Mucosa of rectum (tissue), 2 donors: ENCODE data around the gene KANK4.

Source experiments
- H3K27ac ChIP-seq, 2 donors: one replicate each; pipeline ENCODE4 v1.7.0; 2013; ENCODE audit warnings: inconsistent platforms in 2 of 2, low read depth in 2 of 2, low read length in 2 of 2
- H3K27me3 ChIP-seq, 2 donors: one replicate each; pipeline ENCODE4 v1.7.0; 2013; ENCODE audit warnings: low read length in 2 of 2; ENCODE audit not compliant: control insufficient read depth in 2 of 2, insufficient read depth in 2 of 2
- H3K36me3 ChIP-seq, 2 donors: one replicate each; pipeline ENCODE4 v1.7.0; 2013; ENCODE audit warnings: low read length in 2 of 2; ENCODE audit not compliant: control insufficient read depth in 2 of 2, insufficient read depth in 2 of 2
- H3K4me1 ChIP-seq, 2 donors: one replicate each; pipeline ENCODE4 v1.7.0; 2013; ENCODE audit warnings: low read length in 2 of 2, mild to moderate bottlenecking in 1 of 2; ENCODE audit not compliant: control insufficient read depth in 2 of 2, insufficient read depth in 2 of 2
- H3K4me3 ChIP-seq, 2 donors: one replicate each; pipeline ENCODE4 v1.7.0; 2013; ENCODE audit warnings: low read length in 2 of 2
- H3K9ac ChIP-seq, 2 donors: one replicate each; pipeline ENCODE4 v1.7.0; 2013; ENCODE audit warnings: low read length in 2 of 2, low read depth in 1 of 2, mild to moderate bottlenecking in 1 of 2
- H3K9me3 ChIP-seq, 2 donors: one replicate each; pipeline ENCODE4 v1.7.0; 2013; ENCODE audit warnings: low read length in 2 of 2; ENCODE audit not compliant: control insufficient read depth in 2 of 2
- donor health status: healthy.
- donor health status: Normal muscosa, but diverticular disease.

KANK4 gene

DNA sequence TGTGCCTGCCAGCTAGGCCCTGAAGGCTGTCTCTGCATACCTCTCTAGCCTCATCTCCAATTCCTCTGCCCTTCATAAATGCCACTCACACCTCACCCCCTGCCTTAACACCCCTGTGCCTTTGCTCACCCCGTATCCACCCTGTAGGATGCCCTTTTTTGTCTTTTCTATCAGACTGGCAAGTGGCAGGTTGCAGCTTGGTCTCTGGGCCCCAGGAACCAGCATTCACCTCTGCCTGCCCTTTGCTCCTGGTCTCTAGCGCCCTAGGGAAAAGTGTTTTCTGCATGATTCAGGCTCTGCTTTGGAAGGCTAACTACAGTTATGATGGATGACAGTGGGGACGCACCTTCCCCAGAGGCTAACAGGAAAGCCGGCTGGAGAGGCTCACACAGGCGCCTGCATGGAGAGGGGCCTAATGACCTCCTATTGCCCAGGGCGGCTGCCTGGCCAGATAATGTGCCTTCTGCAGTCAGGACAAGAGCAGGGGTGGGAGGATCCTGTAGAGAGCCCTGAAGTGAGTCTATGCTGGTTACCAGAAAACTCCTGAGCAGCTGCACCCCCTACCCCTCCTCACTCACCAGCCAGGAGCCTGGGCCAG lies 11.2 kb downstream of the KANK4 start:
- Histone ChIP-seq H3K9ac (no peak overlapping the region), H3K27ac (no peak overlapping the region), H3K36me3 (no peaks in the 10 kb centered on the region), H3K27me3 (peaks cover 0 to 2% of the 10 kb centered on the region in 2 donors), H3K4me3 (no peak overlapping the region), H3K4me1 (no peaks in the 10 kb centered on the region), H3K9me3 (no peaks in the 10 kb centered on the region)

DNA sequence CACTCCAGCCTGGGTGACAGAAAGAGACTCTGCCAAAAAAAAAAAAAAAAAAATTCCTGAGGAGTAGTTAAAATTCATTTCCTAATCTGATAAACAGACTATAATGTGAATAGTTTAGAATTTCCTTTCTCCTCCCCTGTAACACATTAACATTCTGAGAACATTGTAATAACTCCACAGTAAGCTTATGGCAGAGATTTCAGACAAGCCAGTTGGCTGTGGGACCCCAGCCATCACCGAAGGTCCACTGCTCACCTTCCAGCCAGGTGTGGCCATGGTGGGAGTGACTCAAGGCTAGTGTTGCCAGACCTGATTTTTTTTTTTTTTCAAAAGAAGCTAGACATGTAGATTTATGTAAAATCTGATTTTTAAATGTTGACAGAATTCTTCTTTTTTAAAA lies 11.8 kb downstream of the KANK4 start:
- H3K27me3 ChIP-seq: peaks cover 0 to 2% of the 10 kb centered on the region in 2 donors
- no peaks in the 10 kb centered on the region for H3K9me3 ChIP-seq
- H3K27ac ChIP-seq: no peak overlapping the region
- no peaks in the 10 kb centered on the region for H3K4me1 ChIP-seq
- H3K36me3 ChIP-seq: no peaks in the 10 kb centered on the region
- no peak overlapping the region for H3K4me3 ChIP-seq
- H3K9ac ChIP-seq: no peak overlapping the region

DNA sequence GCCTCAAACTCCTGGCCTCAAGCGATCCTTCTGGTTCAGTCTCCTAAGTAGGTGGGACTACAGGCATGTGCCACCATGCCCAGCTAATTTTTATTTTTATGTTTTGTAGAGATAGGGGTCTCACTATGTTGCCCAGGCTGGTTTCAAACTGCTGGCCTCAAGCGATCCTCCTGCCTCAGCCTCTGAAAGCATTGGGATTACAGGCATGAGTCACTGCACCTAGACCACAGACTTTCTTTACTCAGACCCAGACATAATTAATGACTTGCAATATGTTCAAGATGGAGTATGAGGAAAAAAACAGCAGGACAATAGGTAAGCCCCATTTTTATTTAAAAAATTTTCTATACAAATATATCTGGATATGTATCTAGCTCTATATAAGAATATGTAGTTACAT lies 13.2 kb downstream of the KANK4 start:
- no peak overlapping the region for H3K9ac ChIP-seq
- no peaks in the 10 kb centered on the region for H3K9me3 ChIP-seq
- H3K4me1 ChIP-seq: no peaks in the 10 kb centered on the region
- peaks cover 0 to 2% of the 10 kb centered on the region in 2 donors for H3K27me3 ChIP-seq
- H3K4me3 ChIP-seq: no peak overlapping the region
- H3K27ac ChIP-seq: no peak overlapping the region
- no peaks in the 10 kb centered on the region for H3K36me3 ChIP-seq

DNA sequence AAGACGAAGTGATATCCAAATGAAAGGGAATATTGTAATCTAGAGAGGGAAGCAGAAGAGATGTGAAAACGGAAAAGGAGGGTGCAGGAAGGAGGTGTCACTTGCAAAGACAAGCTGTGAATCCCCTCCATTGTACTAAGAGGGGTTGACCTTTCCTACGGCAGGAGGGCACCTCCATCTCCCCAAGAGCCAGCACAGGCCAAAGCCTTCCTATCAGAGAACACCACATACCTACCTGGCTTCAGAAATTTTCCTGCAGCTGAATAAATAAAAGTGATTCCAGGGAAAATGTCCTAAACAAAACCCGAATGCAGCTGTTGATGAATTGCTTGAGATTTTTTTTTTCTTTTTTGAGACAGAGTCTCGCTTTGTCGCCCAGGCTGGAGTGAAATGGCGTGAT lies 14.3 kb downstream of the KANK4 start:
- no peak overlapping the region for H3K27ac ChIP-seq
- H3K36me3 ChIP-seq: no peaks in the 10 kb centered on the region
- H3K9ac ChIP-seq: no peak overlapping the region

DNA sequence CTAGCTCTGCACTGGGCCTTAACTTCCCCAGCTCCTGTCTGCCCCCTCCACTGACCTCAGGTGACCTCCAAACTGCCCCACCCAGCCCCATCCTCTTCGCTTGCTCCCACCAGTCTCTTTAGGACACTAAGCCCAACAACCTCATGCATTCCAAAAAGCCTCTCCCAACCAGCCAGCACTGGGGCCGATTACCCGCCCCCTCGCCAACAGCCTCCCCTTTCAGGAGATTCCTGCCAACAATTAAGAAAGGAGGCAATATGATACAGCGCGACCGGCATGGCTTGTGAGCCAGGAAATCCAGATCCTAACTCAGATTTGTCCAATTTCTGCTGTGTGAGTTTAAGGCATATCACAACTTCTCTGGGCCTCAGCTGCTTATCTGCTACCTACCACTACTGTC lies 14.7 kb downstream of the KANK4 start:
- Histone ChIP-seq H3K4me1 (peaks cover 2 to 4% of the 10 kb centered on the region in 2 donors), H3K36me3 (no peaks in the 10 kb centered on the region), H3K9ac (no peak overlapping the region), H3K9me3 (no peaks in the 10 kb centered on the region), H3K27me3 (no peaks in the 10 kb centered on the region), H3K27ac (no peak overlapping the region), H3K4me3 (no peak overlapping the region)

More for the DNA sequence above, 14.3 kb downstream of the KANK4 start:
- Histone ChIP-seq H3K4me3 (no peak overlapping the region), H3K27me3 (peaks cover 0 to 2% of the 10 kb centered on the region in 2 donors), H3K4me1 (peaks cover under 1 to 1% of the 10 kb centered on the region in 2 donors), H3K9me3 (no peaks in the 10 kb centered on the region)

DNA sequence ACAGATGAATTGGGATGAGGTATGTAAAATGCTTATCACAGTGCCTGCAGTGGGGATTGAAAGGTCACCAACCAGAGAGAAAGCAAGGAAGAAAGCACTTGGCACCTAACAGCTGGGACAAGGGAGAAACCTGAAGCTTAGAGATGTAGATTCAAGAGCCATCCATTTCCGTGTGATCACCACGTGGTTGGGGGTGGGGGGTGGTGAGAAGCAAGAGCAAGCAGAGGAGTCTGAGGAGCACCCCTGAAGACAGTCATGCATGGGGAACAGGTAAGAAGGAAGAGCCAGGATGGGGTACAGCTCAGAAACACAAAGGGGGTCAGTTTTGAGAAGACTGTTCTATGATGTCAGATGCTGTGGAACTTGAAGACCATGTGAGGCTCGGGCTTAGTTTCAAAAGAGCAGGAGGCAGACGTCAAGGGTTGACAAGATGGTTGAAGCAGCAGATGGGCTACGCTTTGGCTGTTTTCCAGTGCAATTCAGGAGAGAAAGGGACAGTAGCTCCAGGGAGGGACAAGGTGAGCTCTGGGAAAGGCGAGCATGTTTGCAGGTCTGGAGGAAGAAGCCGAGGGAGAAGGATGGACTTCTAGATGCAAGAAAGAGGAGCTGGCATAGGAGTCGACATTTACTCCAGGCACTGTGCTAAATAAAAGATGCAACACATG lies 17.4 kb downstream of the KANK4 start:
- Histone ChIP-seq H3K36me3 (no peaks in the 10 kb centered on the region), H3K9ac (no peak overlapping the region), H3K27ac (no peak overlapping the region), H3K4me3 (no peak overlapping the region), H3K9me3 (no peaks in the 10 kb centered on the region), H3K27me3 (no peaks in the 10 kb centered on the region), H3K4me1 (peaks cover 7 to 8% of the 10 kb centered on the region in 2 donors)

DNA sequence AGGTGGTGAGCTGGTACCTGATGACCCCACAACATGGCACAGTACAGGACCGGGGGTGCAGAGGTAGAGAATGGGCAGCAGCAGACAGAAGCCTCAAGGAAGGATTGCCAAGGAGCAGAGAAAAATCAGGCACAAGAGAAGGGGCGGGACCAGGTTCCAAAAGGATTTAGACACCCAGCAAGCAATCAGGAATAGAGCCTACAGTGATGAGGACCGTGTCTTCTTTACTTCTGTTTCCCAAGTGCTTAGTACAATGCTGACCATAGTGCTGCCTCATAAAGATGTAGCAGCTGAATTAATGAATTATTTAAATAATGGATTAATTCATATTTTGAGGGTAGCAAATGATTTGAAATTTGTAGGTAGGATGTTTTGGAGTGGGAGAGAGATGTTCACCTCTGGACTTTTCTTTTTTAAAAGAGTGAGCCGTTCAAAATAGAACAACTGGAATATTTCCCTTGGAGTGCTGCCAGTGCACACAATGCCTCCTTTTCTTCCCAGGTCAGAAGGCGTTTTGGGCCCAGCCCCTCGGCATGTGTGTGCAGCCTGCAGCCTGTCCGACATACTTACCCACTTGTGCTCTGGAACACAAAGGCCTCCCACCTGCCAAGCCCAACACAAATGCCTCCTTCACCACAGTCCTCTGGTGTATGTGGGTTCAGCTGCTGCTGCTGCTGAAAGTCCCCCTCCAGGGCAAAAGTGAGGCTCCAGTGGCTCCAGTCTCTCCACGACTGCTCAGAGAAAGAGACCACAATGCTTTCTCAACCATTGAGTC lies 19.6 kb downstream of the KANK4 start:
- Histone ChIP-seq H3K27me3 (no peaks in the 10 kb centered on the region), H3K4me1 (peaks cover 7 to 11% of the 10 kb centered on the region in 2 donors)

DNA sequence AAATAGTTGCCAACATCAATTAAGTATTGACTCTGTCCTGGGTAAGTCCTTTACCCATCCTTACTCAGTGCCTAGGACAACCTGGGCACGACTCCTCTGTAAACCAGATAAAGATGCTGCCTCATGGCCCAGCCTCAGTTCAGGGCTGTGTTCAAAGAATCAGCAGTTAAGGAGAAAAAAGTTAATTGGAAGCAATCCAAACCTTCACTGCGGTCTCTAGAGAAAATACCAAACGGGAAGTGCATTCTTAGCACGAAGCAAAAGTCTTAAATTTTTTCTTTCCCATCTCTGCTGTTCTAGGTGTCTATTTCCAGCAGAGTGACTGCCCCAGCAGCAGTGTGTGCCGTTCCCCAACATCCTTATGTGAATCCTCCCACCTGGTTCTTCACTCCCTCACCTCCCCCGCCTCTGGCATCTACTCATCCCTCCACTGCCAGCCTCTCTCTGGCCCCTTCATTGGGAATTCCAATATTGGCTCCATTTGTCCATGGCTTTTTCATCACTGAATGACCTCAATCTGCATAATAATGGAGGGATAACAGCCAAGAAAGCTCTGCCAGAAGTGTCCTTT lies 23.2 kb downstream of the KANK4 start:
- H3K4me3 ChIP-seq: no peak overlapping the region
- H3K9me3 ChIP-seq: no peaks in the 10 kb centered on the region
- no peaks in the 10 kb centered on the region for H3K27me3 ChIP-seq
- H3K9ac ChIP-seq: no peak overlapping the region
- H3K36me3 ChIP-seq: no peaks in the 10 kb centered on the region
- peaks cover 7 to 11% of the 10 kb centered on the region in 2 donors for H3K4me1 ChIP-seq
- no peak overlapping the region for H3K27ac ChIP-seq

More for the DNA sequence above, 19.6 kb downstream of the KANK4 start:
- H3K27ac ChIP-seq: no peak overlapping the region
- H3K9ac ChIP-seq: no peak overlapping the region
- no peaks in the 10 kb centered on the region for H3K36me3 ChIP-seq
- no peaks in the 10 kb centered on the region for H3K9me3 ChIP-seq
- H3K4me3 ChIP-seq: no peak overlapping the region

DNA sequence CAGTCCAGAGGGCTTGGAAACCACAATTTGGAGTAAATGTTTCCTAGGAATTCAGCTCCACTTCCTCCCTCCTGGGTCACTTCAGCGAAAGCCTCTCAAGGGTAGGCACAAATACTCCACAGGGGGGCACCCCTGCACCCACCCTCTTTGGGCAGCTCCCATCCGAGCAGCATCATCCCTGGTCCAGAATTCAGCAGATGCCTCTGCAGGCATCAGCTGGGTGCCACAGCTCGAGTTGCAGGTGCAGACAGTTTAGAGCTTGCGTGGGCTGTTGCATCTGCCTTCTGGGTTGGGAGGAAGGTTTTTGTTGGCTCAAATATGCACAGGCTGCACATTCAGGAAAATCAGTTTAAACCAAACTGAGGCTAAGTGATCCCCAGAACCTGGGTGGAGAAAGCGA lies 25.0 kb downstream of the KANK4 start:
- no peaks in the 10 kb centered on the region for H3K9me3 ChIP-seq
- H3K27me3 ChIP-seq: no peaks in the 10 kb centered on the region
- H3K4me1 ChIP-seq: peaks cover 3 to 5% of the 10 kb centered on the region in 2 donors
- H3K4me3 ChIP-seq: no peak overlapping the region
- H3K36me3 ChIP-seq: no peaks in the 10 kb centered on the region
- H3K9ac ChIP-seq: no peak overlapping the region
- H3K27ac ChIP-seq: no peak overlapping the region

DNA sequence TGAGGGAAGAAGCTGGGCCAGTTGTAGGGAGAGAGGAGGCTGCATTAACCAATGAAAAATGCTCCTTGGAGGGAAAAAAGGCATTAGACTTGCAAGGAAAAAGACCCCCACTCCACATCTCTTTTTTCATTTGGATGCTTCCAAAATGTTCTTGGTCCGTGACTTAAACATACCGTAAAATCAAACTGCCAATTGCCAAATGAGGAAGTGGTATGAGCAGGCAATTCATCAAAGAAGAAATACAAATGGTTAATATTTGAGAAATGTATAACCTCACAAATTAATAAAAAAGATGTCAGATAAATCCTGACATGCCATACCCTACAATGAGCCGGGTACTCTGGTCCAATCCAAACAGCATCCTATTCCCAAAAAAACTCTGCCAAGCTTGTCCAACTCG lies 30.6 kb downstream of the KANK4 start:
- Histone ChIP-seq H3K36me3 (no peaks in the 10 kb centered on the region), H3K27ac (no peak overlapping the region), H3K4me3 (no peak overlapping the region), H3K27me3 (peaks cover 0 to 2% of the 10 kb centered on the region in 2 donors), H3K9me3 (no peaks in the 10 kb centered on the region), H3K4me1 (peaks cover 13 to 21% of the 10 kb centered on the region in 2 donors), H3K9ac (no peak overlapping the region)
